ENCODE data around the gene PERCC1.
"Not testable (repeated sequence)": the region's sequence is repeated elsewhere in the genome, so short reads cannot be mapped to it uniquely, and the experiment has no call there.

The PERCC1 gene

DNA sequence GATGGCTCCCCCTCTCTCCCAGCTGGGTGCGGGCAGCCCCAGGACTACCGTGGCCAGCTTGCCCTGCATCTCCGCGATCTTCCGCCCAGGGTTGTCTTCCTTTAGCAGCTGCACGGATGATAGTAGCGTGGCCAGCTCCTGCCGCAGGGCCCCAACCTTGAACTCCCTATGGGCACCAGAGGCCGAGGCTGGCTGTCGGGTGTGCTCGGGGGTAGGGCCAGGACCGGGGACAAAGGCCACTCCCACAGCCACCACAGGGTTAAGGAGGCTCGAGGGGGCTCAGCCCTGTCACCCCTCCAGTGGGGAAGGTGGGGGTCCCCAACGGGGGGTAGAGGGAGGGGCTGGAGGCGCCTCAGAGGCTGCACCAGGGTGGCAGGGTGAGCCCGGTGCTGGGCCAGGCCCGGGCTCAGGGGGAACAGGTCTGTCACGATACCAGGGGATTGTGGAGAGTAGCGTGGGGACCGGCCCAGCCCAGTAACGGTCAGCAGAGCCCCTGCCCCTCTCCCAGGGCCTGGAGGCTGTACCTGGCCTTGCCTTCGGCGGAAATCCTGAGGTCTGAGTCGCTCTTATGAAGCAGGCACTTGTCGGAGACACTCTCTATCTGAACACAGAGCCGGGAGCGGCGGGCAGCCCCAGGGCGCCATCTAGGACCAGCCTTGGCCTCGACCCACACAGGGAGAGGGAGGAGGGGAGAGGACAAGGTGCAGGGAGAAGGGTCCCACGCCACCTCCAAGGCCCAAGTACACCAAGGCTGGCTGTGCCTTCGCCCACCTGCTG is 5.2 kb downstream of the PERCC1 start:
- no peak for DNase-seq

DNA sequence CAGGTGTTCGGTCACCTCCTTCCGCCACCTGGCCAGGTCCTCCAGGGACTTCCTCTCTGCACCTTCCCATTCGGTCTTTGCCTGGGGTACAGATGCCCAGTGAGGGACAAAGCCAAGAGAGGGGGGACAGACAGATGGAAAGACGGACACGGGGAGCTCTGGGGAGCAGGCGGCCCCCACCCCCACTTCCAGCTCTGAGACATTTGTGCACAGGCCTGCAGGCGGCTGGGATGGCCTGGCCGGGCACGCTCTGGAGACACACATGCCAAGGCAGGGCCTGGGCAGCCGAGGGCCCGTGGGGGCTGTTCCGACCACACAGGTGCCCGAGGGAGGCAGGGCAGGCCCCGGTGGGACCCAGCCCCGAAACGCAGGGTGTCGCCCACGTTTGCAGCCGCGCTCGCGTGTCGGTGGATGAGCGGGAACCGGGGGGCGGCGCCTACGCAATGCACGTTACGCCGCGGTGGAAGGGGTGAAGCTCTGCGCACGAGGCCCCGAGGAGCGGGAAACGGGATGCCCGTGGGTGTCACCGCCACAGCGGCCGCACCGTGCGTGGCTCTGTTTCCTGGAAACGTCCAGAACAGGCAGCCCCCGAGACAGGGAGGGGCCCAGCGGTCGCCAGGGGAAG is 6.0 kb downstream of the PERCC1 start:
- no peak for DNase-seq

DNA sequence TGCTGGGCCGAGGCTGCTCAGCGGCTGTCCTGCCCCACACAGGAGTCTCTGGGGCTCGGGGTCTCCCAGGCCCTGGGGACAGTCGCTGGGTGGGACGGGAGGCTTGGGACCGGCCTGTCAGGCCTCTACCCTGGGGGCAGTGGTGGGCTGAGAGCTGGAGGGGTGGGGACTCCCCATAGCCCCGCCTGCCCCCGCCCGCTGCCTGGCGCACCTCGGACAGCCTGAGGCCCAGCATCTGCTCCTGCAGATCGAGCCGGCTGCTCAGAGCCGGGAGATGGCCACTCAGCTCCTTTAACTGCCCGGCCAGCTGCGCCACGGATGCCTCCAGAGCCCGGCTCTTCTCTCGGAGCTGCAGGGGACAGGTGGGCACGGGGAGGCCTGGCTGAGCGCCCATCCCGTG is 6.7 kb downstream of the PERCC1 start:
- no peak for DNase-seq

DNA sequence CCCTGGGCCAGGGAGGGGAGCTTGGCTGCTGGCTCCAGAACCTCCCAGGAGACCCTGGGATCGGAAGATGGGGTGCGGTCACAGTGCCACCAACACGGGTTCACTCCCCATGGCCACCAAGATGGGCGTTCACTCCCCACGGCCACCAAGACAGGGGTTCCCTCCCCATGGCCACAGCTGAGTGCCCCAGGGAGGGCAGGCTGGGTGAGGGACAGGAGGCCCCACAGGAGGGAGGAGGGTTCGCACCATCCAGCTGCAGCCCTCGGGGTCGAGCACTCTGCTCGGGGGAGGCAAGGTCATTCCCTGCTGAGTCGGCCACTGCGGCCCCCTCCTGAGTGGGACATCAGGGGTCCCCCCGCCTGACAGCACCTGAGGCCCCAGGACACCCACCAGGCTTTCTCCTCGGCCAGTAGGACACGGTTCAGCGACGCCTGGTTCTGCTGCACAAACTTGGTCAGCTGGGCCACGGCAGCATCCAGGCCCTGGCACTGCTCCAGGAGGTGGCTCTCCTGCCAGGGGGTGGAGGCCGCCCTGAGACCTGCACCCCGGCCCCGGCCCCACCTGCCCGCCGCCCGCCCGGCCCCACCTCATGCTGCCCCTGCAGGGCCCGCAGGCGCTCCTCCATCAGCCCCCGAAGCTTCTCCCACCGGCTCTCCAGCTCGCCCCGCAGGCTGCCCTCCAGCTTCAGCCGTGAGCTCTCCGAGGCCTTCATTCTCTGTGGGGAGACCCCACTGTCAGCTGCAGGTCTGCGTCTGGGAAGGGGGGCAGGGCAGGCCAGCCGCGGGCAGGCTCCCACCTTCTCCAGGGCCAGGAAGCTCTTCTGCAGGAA is 7.6 kb downstream of the PERCC1 start:
- no peak for DNase-seq

DNA sequence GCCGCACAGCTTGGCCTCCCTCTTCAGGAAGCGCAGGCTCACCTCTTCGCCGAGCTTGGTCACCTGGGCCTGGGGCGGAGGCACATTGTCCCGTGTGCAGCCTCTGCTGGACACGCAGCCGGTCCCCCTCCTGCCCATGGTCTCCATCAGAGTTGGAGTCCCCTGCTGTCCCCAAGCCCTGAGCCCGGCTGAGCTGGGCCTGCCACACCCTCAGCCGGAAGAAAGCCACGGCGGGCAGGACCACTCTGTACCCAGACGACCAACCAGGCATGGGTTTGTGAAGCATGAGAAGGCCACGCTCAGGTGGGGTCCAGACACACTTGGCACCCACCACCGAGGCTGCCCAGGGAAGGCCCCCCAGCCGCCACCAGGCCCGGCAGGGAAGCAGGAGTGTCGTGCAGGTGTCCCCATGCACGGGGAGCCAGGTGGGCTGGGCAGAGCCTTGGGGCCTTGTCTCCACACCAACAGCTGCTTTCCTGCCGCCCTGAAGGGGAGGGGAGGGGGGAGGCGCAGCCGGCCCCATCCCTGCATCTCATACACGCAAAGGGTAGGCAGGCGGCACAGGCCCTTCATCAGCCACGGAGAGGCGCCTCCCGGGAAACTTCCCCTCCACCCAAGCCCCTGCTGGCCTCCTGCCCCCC is 8.3 kb downstream of the PERCC1 start:
- DNase-seq, result no peak

DNA sequence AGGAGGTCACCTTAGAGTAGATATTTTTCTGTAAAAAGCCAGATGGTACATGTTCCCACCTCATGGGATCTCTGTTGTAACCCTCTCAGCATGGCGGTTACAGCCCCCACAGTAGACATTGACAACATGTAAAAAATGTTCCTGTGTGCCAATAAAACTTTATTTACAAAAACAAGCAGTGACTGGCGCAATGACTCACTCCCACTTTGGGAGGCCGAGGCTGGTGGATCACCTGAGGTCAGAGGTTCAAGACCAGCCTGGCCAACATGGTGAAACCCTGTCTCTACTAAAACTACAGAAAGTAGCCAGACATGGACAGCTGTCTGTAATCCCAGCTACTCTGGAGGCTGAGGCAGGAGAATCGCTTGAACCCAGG is 8.8 kb downstream of the PERCC1 start:
- DNase-seq, result not testable (repeated sequence)

DNA sequence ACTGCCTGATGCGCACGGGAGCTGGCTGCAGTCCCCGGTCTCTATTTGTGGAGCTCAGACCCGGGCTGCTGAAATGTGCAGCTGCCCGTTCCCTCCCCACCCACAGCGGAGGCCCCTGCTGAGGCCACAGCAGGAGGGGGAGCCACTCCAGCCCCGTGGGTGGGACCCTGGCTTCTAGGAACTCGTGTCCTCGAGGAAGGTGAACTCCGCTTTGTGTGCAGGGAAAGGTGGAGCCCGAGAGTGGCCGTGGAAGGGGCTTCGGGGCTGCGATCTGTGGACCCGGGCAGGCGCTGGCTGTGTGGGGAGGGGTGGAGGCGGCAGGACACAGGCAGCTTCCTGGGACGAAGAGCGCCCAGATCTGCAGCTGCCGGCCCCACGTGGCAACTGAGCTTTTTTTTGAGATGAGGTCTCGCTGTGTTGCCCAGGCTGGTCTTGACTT is 10.5 kb downstream of the PERCC1 start:
- no peak for DNase-seq

DNA sequence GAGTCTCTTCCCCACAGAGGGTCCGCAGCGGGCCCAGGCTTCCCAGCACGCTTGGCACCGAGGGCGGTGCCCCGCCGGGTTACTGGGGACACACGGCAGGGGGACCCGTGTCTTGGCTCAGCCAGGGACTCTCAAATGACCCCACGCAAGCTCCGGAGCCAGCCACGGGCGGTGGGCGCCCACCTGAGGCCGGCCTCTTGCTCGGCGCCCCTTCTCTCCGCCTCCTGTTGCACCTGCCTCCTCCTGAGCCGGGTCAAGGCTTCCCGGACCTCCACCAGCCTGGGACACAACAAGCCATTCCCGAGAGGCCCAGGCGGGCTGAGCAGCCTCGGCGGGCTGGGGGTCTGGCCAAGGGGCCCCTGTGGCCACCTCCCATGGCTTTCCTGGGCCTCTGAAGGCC is 11.8 kb downstream of the PERCC1 start:
- no peak for DNase-seq

DNA sequence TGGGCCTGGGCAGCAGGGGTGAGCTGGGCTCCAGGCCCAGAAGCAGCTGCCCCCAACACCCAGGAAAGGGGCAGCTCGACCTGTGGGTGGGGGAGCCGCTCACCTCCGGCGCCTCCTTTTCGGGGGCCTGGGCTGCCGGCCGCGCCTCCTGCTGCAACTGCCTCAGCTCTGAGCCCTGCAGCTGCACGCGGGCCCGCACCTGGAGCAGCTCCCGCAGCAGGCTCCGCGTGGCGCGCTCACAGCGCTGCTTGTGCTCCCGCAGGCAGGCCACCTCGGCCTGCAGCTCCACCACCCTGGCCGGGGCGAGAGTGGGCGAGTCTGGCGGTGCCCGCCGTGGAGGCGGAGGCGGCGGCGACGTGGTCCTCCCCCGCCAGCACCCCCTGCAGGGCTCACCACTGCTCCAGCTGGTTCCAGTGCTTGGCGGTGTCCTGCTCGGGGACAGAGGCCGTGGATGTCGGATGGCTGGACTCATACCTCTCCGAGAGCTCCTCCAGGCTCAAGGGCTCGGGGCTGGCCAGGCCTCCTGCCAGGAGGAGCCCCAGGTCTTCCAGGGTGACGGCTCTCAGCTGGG is 12.6 kb downstream of the PERCC1 start:
- DNase-seq, result no peak

DNA sequence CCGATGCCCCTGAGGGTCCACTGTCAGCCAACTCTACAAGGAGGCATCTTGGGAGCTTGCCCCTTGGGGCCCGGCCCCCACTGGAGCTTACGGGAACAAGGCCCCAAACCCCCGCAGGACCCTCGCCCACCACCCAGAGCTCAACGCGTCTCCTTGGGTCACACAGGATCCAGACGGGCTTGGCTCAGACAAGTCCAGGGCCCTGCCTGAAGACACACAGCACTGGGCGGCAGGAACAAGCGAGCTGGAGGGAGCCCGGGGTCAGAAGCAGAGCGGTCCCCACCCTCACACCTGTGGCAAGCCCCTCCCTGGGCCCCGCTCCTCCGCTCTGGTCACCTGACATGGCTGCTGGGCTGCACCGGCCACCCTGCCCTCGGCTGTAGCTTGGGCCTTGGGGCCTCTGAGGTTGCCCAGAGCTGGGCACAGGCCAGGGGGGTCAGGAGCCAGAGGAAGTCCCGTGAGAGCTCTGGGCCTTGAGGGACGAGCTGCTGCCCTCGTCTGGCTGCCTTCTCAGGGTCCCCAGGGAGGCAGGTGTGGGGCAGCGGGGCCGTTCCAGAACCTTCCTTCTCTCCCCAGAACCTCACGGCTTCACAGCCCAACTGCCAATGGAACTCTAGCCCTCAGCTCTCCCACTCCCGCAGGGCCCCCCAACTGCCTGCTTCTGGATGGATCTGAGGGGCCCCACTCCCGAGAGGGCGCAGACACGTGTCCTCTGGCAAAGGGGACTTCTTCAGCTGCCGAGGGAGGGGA is 13.3 kb downstream of the PERCC1 start, which contains the start of gene CCDC154:
TSS of gene CCDC154 (minus strand) at position 577 of the 750 bp plus-strand sequence. CDS start at position 343, 234 bp downstream.
- DNase-seq, result no peak

DNA sequence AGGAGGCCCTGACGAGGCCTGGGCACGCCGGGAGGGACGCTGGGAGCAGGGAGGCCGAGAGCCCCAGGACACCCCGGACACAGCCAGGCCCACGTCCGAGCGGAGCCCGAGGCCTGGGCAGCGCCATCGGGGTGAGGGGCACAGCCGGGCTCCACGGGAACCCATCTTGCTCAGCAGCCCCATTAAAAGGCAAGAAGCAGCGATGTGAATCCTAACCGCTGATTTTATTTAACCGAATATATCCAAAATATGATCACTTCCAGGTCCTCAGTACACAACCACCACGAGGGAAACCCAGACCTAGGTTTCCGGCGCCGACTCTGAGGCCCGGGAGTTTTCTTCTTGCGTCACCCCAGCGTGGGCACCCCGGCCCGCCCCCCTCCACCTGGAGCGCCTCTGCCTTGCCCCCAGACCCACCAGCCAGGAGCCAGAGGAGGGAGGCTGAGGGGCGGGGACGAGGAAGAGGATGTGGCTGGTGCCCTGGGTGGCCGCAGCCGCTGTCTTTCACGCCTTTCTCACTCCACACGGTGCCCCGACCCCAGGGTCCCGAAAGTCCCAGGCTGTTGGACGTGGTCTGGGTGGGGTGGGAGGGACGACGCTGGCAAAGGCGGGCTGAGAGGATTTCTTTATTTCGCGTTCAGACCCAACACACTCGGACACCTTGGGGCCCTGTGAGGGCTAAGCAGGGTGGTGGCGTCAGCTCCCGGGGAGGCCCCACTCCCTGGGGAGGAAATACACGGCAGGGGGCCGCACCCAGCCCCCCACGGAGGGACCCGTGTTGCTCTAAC is 14.0 kb downstream of the PERCC1 start:
- DNase-seq, result no peak

DNA sequence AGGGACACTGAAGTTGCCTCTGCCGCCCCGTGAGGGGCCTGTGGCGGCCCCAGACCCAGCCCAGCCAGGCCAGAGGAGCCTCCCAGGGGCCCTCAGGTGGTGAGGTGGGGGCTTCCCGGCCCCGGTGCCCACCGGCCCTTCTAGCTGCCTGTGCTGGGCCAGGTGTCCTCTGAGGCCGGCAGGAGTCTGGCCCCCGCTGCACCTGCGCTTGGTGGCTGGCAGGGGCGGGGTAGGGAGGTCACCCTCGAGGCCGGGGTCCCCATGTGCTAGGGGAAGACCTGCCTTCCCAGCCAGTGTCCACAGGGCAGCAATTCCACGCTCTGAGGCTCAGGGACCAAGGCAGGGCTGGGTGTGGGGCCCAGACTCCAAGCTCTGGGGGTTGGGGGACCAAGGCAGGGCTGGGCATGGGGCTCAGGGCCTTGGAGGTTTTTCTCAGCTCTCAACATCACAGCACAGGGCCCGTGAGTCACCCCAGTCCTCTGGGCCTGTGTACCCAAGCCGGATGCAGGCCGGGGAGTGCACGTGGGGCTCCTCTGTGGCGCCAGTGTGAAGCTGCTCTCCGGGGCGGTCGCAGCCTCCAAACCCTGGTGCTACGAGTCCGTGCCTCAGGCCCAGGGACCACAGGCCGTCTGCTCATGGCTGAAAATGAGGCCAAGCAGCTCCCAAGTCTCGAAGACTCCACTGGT is 14.8 kb downstream of the PERCC1 start:
- DNase-seq, result no peak

DNA sequence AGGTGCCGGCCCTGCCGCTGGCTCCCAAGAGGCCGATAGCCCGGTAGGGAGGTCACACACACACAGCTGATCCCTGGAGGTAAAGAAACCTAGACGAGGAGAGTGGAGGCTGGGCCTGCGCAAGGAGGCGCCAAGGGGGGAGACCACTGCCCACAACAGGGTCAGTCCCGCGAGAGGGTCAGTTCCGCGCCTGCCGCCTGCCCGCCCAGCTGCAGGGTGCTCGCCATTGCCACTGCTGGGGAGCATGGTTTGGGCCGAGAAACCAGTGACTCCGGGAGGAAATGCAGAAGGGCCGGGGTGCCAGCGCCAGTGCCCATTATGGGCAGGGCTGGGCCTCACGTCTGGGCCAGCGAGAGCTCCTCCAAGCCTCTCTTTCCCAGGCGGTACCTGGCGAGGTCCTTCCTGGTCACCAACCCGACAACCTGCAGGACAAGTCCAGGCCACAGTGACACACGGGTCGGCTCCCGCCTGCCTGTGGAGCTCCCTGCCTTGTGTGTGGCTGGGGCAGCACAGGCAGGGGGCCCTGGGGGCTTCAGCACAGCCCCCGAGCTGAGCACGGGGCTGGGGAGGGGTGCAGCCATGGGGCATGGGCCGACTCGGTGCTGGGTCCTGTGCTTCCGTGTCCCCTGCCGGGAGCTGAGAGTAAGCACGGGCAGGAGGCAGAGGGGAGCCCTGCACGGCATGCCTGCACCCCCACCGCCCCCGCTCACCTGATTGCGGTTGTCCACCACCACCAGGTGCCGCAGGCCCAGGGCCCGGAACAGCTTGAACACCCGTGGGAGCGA is 15.6 kb downstream of the PERCC1 start:
- DNase-seq, result no peak

DNA sequence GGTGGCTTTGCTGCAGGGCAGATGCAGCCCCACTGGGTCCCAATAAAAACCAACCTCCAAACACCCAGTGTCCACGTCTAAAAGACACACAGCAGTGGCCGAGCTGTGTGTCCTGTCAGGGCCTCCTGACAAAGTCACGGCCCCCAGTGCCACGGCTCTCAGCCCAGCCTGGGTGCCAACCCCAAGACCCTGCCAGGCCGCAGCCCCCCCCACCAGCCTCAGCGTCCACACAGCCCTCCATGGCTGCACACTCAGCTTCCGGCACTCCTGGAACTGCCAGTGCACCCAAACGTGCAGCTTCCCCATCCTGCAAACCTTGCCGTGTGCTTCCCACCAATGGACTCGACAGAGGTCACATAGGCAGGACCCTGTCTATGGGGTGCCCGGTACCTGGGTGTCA is 17.1 kb downstream of the PERCC1 start:
- no peak for DNase-seq

DNA sequence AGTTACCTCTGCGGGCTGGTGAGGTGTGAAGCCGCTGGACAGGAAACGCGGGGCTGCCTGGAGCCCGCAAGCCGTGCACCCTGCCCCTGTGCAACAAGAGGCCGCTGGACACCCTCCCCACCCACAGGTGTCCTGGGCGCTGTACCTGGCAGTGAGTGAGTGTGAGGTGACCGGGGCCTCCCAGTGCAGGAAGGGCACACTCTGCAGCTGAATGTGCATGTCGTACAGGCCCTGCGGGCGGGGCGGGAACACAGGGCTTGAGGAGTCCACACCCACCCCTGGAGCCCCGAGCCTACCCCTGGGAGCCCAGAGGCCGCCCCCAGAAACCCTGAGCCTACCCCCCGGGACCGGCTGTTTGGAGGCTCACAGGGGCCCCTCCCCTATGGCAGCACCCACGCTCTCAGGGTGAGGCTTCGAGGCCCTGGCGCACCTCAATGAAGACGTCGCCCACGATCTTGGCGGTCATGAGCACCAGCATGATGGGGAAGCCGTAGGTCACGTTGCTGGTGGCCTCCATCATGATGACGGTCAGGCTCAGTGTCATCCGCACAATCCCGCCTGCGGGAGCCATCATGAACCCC is 17.7 kb downstream of the PERCC1 start:
- DNase-seq, result no peak

DNA sequence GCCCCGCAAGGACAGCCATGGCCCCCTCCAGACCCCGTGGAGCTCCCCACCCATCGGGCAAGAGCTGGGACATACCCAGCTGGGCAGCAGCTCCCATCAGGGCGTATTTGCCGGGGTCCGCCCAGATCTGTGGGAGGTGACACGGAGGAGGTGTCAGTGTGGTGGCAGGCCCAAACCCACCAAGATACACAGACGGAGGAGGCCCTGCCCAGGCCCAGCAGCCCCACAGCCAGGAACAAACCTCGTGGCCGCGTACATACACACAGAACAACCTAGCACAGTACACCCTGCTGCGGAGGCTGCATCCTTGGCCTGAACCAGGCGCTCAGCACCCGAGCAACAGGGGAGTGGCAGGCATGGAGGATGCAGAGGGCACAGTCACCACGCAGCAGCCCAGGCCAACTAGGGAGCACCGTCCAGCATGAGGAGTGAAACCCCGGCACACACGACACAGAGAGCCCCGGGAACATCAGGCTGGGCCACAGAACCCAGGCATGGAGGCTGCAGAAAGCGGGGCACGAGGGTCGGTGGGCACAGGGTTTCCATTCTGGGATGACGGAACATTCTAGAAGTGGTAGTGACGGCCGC is 18.4 kb downstream of the PERCC1 start:
- DNase-seq, result no peak

DNA sequence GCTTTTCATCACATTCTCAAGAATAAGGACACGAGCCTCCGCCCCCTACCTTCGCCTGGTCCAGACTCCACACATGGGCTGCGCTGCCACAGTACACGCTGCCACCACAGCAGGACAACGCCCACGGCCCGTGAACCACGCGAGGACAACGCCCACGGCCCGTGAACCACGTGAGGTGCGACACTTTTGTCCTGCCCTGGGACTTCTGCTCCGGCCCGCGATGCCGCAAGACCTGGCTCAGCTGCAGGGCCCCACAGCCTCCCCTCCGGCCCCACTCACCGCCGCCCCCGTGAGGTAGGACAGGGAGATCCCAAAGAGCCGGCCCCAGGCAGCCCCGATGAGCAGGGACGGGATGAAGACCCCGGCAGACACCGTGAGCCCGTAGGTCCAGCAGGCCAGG is 19.3 kb downstream of the PERCC1 start:
- no peak for DNase-seq

DNA sequence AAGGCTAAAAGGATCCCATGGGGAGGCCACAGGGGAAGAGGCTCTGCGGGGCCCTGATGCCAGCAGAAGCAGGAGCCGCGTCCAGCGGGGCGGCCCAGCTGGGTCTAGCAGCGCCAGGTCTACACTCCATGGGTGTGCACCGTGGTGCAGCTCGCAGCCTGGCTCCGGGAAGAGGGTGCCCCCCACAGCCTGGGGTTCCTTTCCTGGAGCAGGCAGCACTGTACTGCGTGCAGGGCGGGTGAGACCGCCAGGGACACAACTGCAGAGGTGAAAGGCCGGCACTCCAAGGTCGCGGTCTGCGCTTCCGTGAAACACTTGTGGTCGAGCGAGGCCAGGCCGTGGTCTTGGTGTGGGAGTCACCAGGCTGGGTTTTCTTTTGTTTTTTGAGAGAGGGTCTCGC is 20.0 kb downstream of the PERCC1 start:
- DNase-seq, result no peak
